ENCODE results near the gene ADAMTS3. TPM values are rescaled to one million over a fixed set of nuclear protein-coding genes. Genes with fewer than 3 reads are reported as not detected.

ADAMTS3 gene
- total and polyA plus RNA-seq, 2 donors (not counting 3 experiments of a cell fraction or from before 2014, with no cell fraction given), result 0.37 to 1.3 TPM

DNA sequence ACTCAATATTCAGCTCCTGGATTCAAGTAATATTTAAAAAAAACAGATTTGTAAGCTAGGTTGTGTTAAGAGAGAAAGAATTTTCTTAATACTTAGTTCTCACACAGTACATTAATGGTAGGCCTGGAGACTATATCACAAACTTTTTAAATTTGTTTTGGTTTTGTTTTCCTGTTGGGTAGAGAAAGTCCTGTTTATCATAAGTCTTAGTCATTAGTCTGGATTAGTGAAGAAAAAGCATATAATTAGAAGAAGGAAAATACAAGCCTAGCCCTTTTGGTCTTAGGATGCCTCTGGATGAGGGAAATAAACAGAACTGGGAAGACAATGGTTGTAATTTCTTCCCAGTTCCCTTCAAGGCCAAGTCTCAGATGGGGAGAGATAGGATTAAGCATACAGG, 163.6 kb downstream of the ADAMTS3 start:
- CTCF ChIA-PET, result no interaction called here

GRCh38 chr4:72397314-72397713, 171.7 kb downstream of the ADAMTS3 start:
- BruUV-seq (replicated peaks), result no TSS peak
- FAIRE-seq (no peak), DNase-seq (ENCODE audit: low read depth, low spot score) (no peak)
- H3K27ac ChIP-seq (ENCODE audit: insufficient read depth, low read depth, low read length), result no peak overlapping the region
- H4K20me1 ChIP-seq (replicated peaks; ENCODE audit: control insufficient read depth, extremely low read depth, insufficient read depth, low read length), result no peaks in the 10 kb centered on the region
- intact Hi-C loops (cut with micrococcal nuclease) (no loop called here), dilution Hi-C loops (cut with MboI; ENCODE audit: extremely low pct_ligation_motif_present, low sequenced_read_pairs) (no loop called here)
- H3K9ac ChIP-seq (replicated peaks; ENCODE audit: extremely low read depth, insufficient read depth, low read length), result no peak overlapping the region
- ChIA-PET POLR2A (no interaction called here), CTCF (interaction anchor here (1.0 kb wide), 1 partner anchor 71 kb away, joined by 5 read pairs; no protein-coding TSS in a partner anchor)
- H3K4me2 ChIP-seq (ENCODE audit: insufficient read depth, low read length), result no peak overlapping the region
- no peaks in the 10 kb centered on the region for H3K27me3 ChIP-seq (ENCODE audit: control insufficient read depth in 2 of 2, insufficient read depth in 2 of 2, low read length in 2 of 2)
- no peaks in the 10 kb centered on the region for H3K36me3 ChIP-seq (ENCODE audit: control insufficient read depth in 2 of 2, extremely low read depth in 1 of 2, insufficient read depth in 2 of 2, low read length in 2 of 2)
- H3K79me2 ChIP-seq (ENCODE audit: control insufficient read depth, insufficient read depth, low read length), result no peaks in the 10 kb centered on the region
- H3K9me3 ChIP-seq (replicated peaks; ENCODE audit: control insufficient read depth, insufficient read depth, low read length), result no peaks in the 10 kb centered on the region
- TF ChIP-seq POLR2AphosphoS5 (IDR thresholded peaks at IDR 0.05; ENCODE audit: insufficient read depth, low read depth, low read length) (no peak), EZH2 (IDR thresholded peaks at IDR 0.05; ENCODE audit: borderline replicate concordance, low read depth, low read length, severe bottlenecking) (no peak), GATA2 (IDR thresholded peaks at IDR 0.05; ENCODE audit: insufficient read depth, insufficient read length, low read depth, low read length) (no peak)
- TF ChIP-seq, protein P1, sequence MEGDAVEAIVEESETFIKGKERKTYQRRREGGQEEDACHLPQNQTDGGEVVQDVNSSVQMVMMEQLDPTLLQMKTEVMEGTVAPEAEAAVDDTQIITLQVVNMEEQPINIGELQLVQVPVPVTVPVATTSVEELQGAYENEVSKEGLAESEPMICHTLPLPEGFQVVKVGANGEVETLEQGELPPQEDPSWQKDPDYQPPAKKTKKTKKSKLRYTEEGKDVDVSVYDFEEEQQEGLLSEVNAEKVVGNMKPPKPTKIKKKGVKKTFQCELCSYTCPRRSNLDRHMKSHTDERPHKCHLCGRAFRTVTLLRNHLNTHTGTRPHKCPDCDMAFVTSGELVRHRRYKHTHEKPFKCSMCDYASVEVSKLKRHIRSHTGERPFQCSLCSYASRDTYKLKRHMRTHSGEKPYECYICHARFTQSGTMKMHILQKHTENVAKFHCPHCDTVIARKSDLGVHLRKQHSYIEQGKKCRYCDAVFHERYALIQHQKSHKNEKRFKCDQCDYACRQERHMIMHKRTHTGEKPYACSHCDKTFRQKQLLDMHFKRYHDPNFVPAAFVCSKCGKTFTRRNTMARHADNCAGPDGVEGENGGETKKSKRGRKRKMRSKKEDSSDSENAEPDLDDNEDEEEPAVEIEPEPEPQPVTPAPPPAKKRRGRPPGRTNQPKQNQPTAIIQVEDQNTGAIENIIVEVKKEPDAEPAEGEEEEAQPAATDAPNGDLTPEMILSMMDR (IDR thresholded peaks at IDR 0.05; ENCODE audit: extremely low read depth in 1 of 2, insufficient read depth in 1 of 2, low read depth in 1 of 2, low read length in 2 of 2), result no peak
- no peak overlapping the region for H2AFZ ChIP-seq (ENCODE audit: low read depth, low read length)
- no peaks in the 10 kb centered on the region for H3K9me1 ChIP-seq (replicated peaks; ENCODE audit: control insufficient read depth, extremely low read depth, insufficient read depth, low read length)
- no peak overlapping the region for H3K4me3 ChIP-seq (replicated peaks in 1 of 3; ENCODE audit: insufficient read depth in 1 of 3, low read depth in 1 of 3, low read length in 3 of 3)
- peaks cover 7% of the 10 kb centered on the region for H3K4me1 ChIP-seq (ENCODE audit: control insufficient read depth, extremely low read depth, insufficient read depth, low read length)

More for the DNA sequence above, 163.6 kb downstream of the ADAMTS3 start:
- H3K4me2 ChIP-seq (ENCODE audit: insufficient read depth, low read length), result no peak overlapping the region
- H3K4me3 ChIP-seq (replicated peaks in 1 of 3; ENCODE audit: insufficient read depth in 1 of 3, low read depth in 1 of 3, low read length in 3 of 3), result no peak overlapping the region
- POLR2A ChIA-PET, result no interaction called here
- no peak overlapping the region for H3K9ac ChIP-seq (replicated peaks; ENCODE audit: extremely low read depth, insufficient read depth, low read length)
- H3K9me3 ChIP-seq (replicated peaks; ENCODE audit: control insufficient read depth, insufficient read depth, low read length), result no peaks in the 10 kb centered on the region
- no peak for TF ChIP-seq POLR2A (IDR thresholded peaks at IDR 0.05; ENCODE audit: low read depth, low read length)
- no peaks in the 10 kb centered on the region for H3K79me2 ChIP-seq (ENCODE audit: control insufficient read depth, insufficient read depth, low read length)
- no peak for FAIRE-seq
- no peaks in the 10 kb centered on the region for H3K27me3 ChIP-seq (ENCODE audit: control insufficient read depth in 2 of 2, insufficient read depth in 2 of 2, low read length in 2 of 2)
- H3K27ac ChIP-seq (ENCODE audit: insufficient read depth, low read depth, low read length), result no peak overlapping the region
- BruUV-seq (replicated peaks), result no TSS peak
- H3K4me1 ChIP-seq (ENCODE audit: control insufficient read depth, extremely low read depth, insufficient read depth, low read length), result no peaks in the 10 kb centered on the region
- H3K9me1 ChIP-seq (replicated peaks; ENCODE audit: control insufficient read depth, extremely low read depth, insufficient read depth, low read length), result no peaks in the 10 kb centered on the region
- dilution Hi-C loops (cut with MboI; ENCODE audit: extremely low pct_ligation_motif_present, low sequenced_read_pairs) (no loop called here), intact Hi-C loops (cut with micrococcal nuclease) (no loop called here)
- no peak for DNase-seq (ENCODE audit: low read depth, low spot score)
- no peaks in the 10 kb centered on the region for H4K20me1 ChIP-seq (replicated peaks; ENCODE audit: control insufficient read depth, extremely low read depth, insufficient read depth, low read length)
- no peaks in the 10 kb centered on the region for H3K36me3 ChIP-seq (ENCODE audit: control insufficient read depth in 2 of 2, extremely low read depth in 1 of 2, insufficient read depth in 2 of 2, low read length in 2 of 2)
- H2AFZ ChIP-seq (ENCODE audit: low read depth, low read length), result no peak overlapping the region
